ENCODE results near the gene TFPI2. TPM values are rescaled to one million over a fixed set of nuclear protein-coding genes. Genes with fewer than 3 reads are reported as not detected.

TFPI2 gene
- total RNA-seq, 3 donors from 2014 or later (not counting 1 experiment from before 2014, with no cell fraction given): not detected

DNA sequence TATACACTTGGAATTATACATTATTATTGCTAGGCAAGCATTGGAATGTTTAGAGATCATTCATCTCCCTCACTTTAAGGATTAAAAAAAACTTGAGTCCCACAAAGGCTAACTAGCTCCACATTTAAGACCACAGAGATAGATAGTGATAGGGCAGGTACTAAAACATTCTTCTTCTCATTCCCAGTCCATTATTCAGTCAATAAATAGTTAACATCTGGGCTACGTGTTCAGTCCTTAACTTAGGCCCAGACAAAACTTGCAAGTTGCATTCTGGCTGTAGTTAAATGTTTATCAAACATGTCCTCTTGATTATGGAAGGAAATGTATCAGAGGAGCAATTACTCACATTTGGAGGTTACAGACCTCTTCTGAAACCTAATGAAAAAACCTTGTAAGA lies 33.4 kb upstream of the TFPI2 start:
- intact Hi-C loops (cut with micrococcal nuclease): no loop called here
- Histone ChIP-seq H3K36me3 (ENCODE audit: control insufficient read depth, insufficient read depth, low read length) (no peaks in the 10 kb centered on the region), H3K27me3 (ENCODE audit: control insufficient read depth, insufficient read depth, low read length) (peaks cover 19% of the 10 kb centered on the region), H3K27ac (ENCODE audit: low read length) (no peak overlapping the region), H3K4me3 (ENCODE audit: low read length) (no peak overlapping the region), H3K4me1 (ENCODE audit: control insufficient read depth, insufficient read depth, low read length) (peaks cover 10% of the 10 kb centered on the region), H3K9me3 (ENCODE audit: control insufficient read depth, insufficient read depth, low read length) (no peaks in the 10 kb centered on the region)
- ATAC-seq (no peak), DNase-seq (no peak)
- TF ChIP-seq, protein P1, sequence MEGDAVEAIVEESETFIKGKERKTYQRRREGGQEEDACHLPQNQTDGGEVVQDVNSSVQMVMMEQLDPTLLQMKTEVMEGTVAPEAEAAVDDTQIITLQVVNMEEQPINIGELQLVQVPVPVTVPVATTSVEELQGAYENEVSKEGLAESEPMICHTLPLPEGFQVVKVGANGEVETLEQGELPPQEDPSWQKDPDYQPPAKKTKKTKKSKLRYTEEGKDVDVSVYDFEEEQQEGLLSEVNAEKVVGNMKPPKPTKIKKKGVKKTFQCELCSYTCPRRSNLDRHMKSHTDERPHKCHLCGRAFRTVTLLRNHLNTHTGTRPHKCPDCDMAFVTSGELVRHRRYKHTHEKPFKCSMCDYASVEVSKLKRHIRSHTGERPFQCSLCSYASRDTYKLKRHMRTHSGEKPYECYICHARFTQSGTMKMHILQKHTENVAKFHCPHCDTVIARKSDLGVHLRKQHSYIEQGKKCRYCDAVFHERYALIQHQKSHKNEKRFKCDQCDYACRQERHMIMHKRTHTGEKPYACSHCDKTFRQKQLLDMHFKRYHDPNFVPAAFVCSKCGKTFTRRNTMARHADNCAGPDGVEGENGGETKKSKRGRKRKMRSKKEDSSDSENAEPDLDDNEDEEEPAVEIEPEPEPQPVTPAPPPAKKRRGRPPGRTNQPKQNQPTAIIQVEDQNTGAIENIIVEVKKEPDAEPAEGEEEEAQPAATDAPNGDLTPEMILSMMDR (IDR thresholded peaks at IDR 0.05): no peak
- Mint-ChIP-seq H3K4me3 (no peak overlapping the region), H3K36me3 (no peaks in the 10 kb centered on the region), H3K27ac (no peak overlapping the region), H3K4me1 (peaks cover 0 to 10% of the 10 kb centered on the region in 2 donors), H3K9me3 (no peaks in the 10 kb centered on the region), H3K27me3 (ENCODE audit: low read depth in 2 of 2) (peaks cover 34 to 69% of the 10 kb centered on the region in 2 donors)
- WGBS (ENCODE audit: insufficient coverage): 90% methylated on average over 1 of the region's 1 CpG

DNA sequence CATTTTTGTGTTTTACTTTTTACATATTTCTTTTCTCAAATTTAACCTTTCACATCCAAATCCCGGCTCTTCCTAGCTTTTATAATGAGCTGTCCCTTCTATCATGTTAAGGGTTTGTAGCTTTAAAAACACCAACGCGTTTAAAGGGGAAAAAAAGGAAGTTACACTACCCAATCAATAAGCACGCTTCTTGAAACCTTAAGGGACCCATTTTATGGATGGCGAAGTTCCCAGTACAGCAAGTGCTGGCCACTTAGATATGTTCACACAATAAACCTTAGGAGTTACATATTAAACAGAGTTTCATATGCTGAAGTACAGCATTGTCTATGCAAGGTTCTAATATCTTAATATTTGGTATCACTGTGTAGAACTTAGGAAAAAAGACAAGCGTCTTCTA lies 32.7 kb upstream of the TFPI2 start:
- Histone ChIP-seq H3K27me3 (ENCODE audit: control insufficient read depth, insufficient read depth, low read length) (peaks cover 19% of the 10 kb centered on the region), H3K36me3 (ENCODE audit: control insufficient read depth, insufficient read depth, low read length) (no peaks in the 10 kb centered on the region), H3K4me1 (ENCODE audit: control insufficient read depth, insufficient read depth, low read length) (peaks cover 10% of the 10 kb centered on the region), H3K4me3 (ENCODE audit: low read length) (no peak overlapping the region), H3K27ac (ENCODE audit: low read length) (no peak overlapping the region), H3K9me3 (ENCODE audit: control insufficient read depth, insufficient read depth, low read length) (no peaks in the 10 kb centered on the region)
- Mint-ChIP-seq H3K36me3 (no peaks in the 10 kb centered on the region), H3K27ac (no peak overlapping the region), H3K4me3 (no peak overlapping the region), H3K4me1 (peaks cover 0 to 10% of the 10 kb centered on the region in 2 donors), H3K27me3 (ENCODE audit: low read depth in 2 of 2) (peaks cover 33 to 66% of the 10 kb centered on the region in 2 donors), H3K9me3 (no peaks in the 10 kb centered on the region)
- 49% methylated on average over 6 of the region's 6 CpGs for WGBS (ENCODE audit: insufficient coverage)
- TF ChIP-seq, protein P1 (IDR thresholded peaks at IDR 0.05): no peak
- ATAC-seq (no peak), DNase-seq (no peak)
- intact Hi-C loops (cut with micrococcal nuclease): no loop called here

- no peaks in the 10 kb centered on the region for H3K9me3 ChIP-seq (ENCODE audit: control insufficient read depth, insufficient read depth, low read length)
- ATAC-seq: peak; percentile 58 to 81 (median 67)
- 2% methylated on average over 37 of the region's 39 CpGs for WGBS (ENCODE audit: insufficient coverage)
- Mint-ChIP-seq H3K36me3 (no peaks in the 10 kb centered on the region), H3K9me3 (no peaks in the 10 kb centered on the region), H3K27ac (peak within 1 kb of the TSS in 1 of 2 donors; percentile 27), H3K27me3 (ENCODE audit: low read depth in 2 of 2) (peaks cover 36 to 60% of the 10 kb centered on the region in 2 donors), H3K4me3 (peak within 1 kb of the TSS; percentile 45), H3K4me1 (peaks cover 0 to 10% of the 10 kb centered on the region in 2 donors)
- peak; percentile 13 to 16 for DNase-seq
- TF ChIP-seq, protein P1 (IDR thresholded peaks at IDR 0.05): no peak
- no peaks in the 10 kb centered on the region for H3K36me3 ChIP-seq (ENCODE audit: control insufficient read depth, insufficient read depth, low read length)
- H3K27me3 ChIP-seq (ENCODE audit: control insufficient read depth, insufficient read depth, low read length): peaks cover 19% of the 10 kb centered on the region
- intact Hi-C loops (cut with micrococcal nuclease): no loop called here
- no peak within 1 kb of the TSS for H3K27ac ChIP-seq (ENCODE audit: low read length)
- H3K4me1 ChIP-seq (ENCODE audit: control insufficient read depth, insufficient read depth, low read length): peaks cover 10% of the 10 kb centered on the region
- peak within 1 kb of the TSS; percentile 38 for H3K4me3 ChIP-seq (ENCODE audit: low read length)
These were observed 31.3 kb upstream of the TFPI2 start, which contains the start of gene GNG11 for GRCh38 chr7:93921607-93922566. Gene GNG11, plus strand, starts transcription at chr7:93921735. Its CDS starts 403 bp downstream, at chr7:93922138.
